ENCODE data around the gene C16orf92. TPM values are rescaled to one million over a fixed set of nuclear protein-coding genes. Genes with fewer than 3 reads are reported as not detected.
A peak's percentile ranks its signal among the peaks of the same experiment; 100 is the strongest.
"Not testable (repeated sequence)": the region's sequence is repeated elsewhere in the genome, so short reads cannot be mapped to it uniquely, and the experiment has no call there.

Gene C16orf92
- total and polyA plus RNA-seq, 12 donors, result not detected

GRCh38 chr16:30040221-30040620 lies 17.2 kb downstream of the C16orf92 start:
- ATAC-seq, result no peak
- TF ChIP-seq CTCF (IDR thresholded peaks at IDR 0.05), result no peak
- intact Hi-C loops (cut with DNase I), result no loop called here

DNA sequence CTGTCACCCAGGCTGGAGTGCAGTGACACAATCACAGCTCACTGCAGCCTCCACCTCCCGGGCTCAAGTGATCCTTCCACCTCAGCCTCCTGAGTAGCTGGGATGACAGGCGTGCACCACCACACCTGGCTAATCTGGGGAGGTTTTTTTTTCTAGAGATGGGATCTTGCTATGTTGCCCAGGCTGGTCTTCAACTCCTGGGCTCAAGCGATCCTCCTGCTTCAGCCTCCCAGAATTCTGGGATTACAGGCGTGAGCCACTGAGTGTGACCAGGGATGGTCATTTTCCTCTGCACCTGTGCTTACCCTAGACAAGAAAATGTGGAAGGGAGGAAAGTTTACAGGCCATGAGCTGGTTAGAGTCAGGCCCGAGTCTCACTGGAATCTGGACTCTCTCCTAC lies 17.7 kb downstream of the C16orf92 start:
- ATAC-seq; H3K4me3 ChIP-seq; H3K36me3 ChIP-seq; H3K4me1 ChIP-seq; H3K27ac ChIP-seq; intact Hi-C loops (cut with DNase I); DNase-seq; H3K9me3 ChIP-seq: not testable (repeated sequence)
- H3K27me3 ChIP-seq, result peaks cover 0 to 12% (median 6%) of the 10 kb centered on the region in 7 donors
- 81 to 84% methylated on average over 5 of the region's 5 CpGs for WGBS, 2 donors

More at GRCh38 chr16:30040221-30040620, 17.2 kb downstream of the C16orf92 start:
- H3K27me3 ChIP-seq, result peaks cover 0 to 15% (median 8%) of the 10 kb centered on the region in 7 donors
- no peaks in the 10 kb centered on the region for H3K9me3 ChIP-seq
- no peaks in the 10 kb centered on the region for H3K4me1 ChIP-seq
- H3K27ac ChIP-seq, result no peak overlapping the region
- no peaks in the 10 kb centered on the region for H3K36me3 ChIP-seq
- DNase-seq, result no peak
- H3K4me3 ChIP-seq, result no peak overlapping the region
- 65 to 81% methylated on average over 5 of the region's 5 CpGs for WGBS, 2 donors

GRCh38 chr16:30041841-30042240 lies 18.8 kb downstream of the C16orf92 start:
- Histone ChIP-seq H3K4me3 (no peak overlapping the region), H3K27me3 (peaks cover 0 to 8% (median 0%) of the 10 kb centered on the region in 7 donors), H3K9me3 (no peaks in the 10 kb centered on the region), H3K36me3 (no peaks in the 10 kb centered on the region), H3K4me1 (no peaks in the 10 kb centered on the region), H3K27ac (no peak overlapping the region)
- ATAC-seq (peak in 1 of 8 donors; percentile 33), DNase-seq (no peak)
- peak; percentile 29 to 62 (median 50) for TF ChIP-seq CTCF (IDR thresholded peaks at IDR 0.05)
- WGBS, 2 donors, result 23 to 33% methylated on average over 5 of the region's 5 CpGs
- intact Hi-C loops (cut with DNase I), result no loop called here

- ATAC-seq (no peak), DNase-seq (no peak)
- no peaks in the 10 kb centered on the region for H3K4me1 ChIP-seq
- no peak overlapping the region for H3K4me3 ChIP-seq
- 78 to 79% methylated on average over 8 of the region's 8 CpGs for WGBS, 2 donors
- no peak for TF ChIP-seq CTCF (IDR thresholded peaks at IDR 0.05)
- no peak overlapping the region for H3K27ac ChIP-seq
- intact Hi-C loops (cut with DNase I), result no loop called here
- no peaks in the 10 kb centered on the region for H3K36me3 ChIP-seq
- H3K9me3 ChIP-seq, result no peaks in the 10 kb centered on the region
- peaks cover 0 to 5% (median 0%) of the 10 kb centered on the region in 7 donors for H3K27me3 ChIP-seq
Measured at GRCh38 chr16:30046178-30046577, 23.2 kb downstream of the C16orf92 start.

GRCh38 chr16:30046588-30046987 lies 23.6 kb downstream of the C16orf92 start:
- H3K4me1 ChIP-seq, result no peaks in the 10 kb centered on the region
- DNase-seq (no peak), ATAC-seq (no peak)
- 75 to 88% methylated on average over 1 of the region's 1 CpG for WGBS, 2 donors
- TF ChIP-seq CTCF (IDR thresholded peaks at IDR 0.05), result no peak
- H3K27ac ChIP-seq, result no peak overlapping the region
- intact Hi-C loops (cut with DNase I), result no loop called here
- H3K9me3 ChIP-seq, result no peaks in the 10 kb centered on the region
- H3K36me3 ChIP-seq, result no peaks in the 10 kb centered on the region
- no peak overlapping the region for H3K4me3 ChIP-seq
- H3K27me3 ChIP-seq, result peaks cover 0 to 5% (median 0%) of the 10 kb centered on the region in 7 donors

Data from heart right ventricle (tissue), 16 donors.